Osteocyte (in vitro differentiated cells): ENCODE measurements around the gene FKBP10. TPM values are rescaled to one million over a fixed set of nuclear protein-coding genes. Genes with fewer than 3 reads are reported as not detected.
A peak's percentile ranks its signal among the peaks of the same experiment; 100 is the strongest.

Experiments used
- DNase-seq: peaks from one replicate; pipeline ENCODE4 v3.0.0; 2021; ENCODE audit warnings: mixed read lengths; ENCODE audit not compliant: unreplicated experiment; ENCODE audit errors: extremely low spot score
- H3K27ac Mint-ChIP-seq: one replicate; pipeline ENCODE4 v1.8.0; 2021; ENCODE audit warnings: mild to moderate bottlenecking, mixed read lengths; ENCODE audit not compliant: unreplicated experiment
- H3K27me3 Mint-ChIP-seq: one replicate; pipeline ENCODE4 v1.8.0; 2021; ENCODE audit warnings: mixed read lengths; ENCODE audit not compliant: unreplicated experiment
- H3K36me3 Mint-ChIP-seq: one replicate; pipeline ENCODE4 v1.8.0; 2021; ENCODE audit warnings: mixed read lengths; ENCODE audit not compliant: unreplicated experiment
- H3K4me1 Mint-ChIP-seq: one replicate; pipeline ENCODE4 v1.8.0; 2021; ENCODE audit warnings: mixed read lengths; ENCODE audit not compliant: unreplicated experiment
- H3K4me3 Mint-ChIP-seq: one replicate; pipeline ENCODE4 v1.8.0; 2021; ENCODE audit warnings: mild to moderate bottlenecking, moderate library complexity, mixed read lengths; ENCODE audit not compliant: unreplicated experiment
- H3K9me3 Mint-ChIP-seq: one replicate; pipeline ENCODE4 v1.8.0; 2021; ENCODE audit warnings: mixed read lengths; ENCODE audit not compliant: unreplicated experiment
- CTCF ChIP-seq: fragments of 200-600 bp; sonication (generic); IDR thresholded peaks from 2 replicates; pipeline ENCODE4 v1.5.0; 2021; ENCODE audit warnings: antibody characterized with exemption, mild to moderate bottlenecking, moderate library complexity
- total RNA-seq: library from RNA; stranded (reverse); gene quantifications from 2 replicates; pipeline ENCODE4 v1.2.1, GENCODE V29; 2021

Gene FKBP10
- total RNA-seq, 1 donor from 2014 or later: 426 TPM

- peaks cover 16% of the 10 kb centered on the region for H3K36me3 Mint-ChIP-seq
- peak overlapping the region; percentile 99 for H3K4me3 Mint-ChIP-seq
- H3K27ac Mint-ChIP-seq: peak overlapping the region; percentile 90
- no peak for DNase-seq
- H3K4me1 Mint-ChIP-seq: peaks cover 37% of the 10 kb centered on the region
- no peaks in the 10 kb centered on the region for H3K27me3 Mint-ChIP-seq
- no peak for TF ChIP-seq CTCF
- no peaks in the 10 kb centered on the region for H3K9me3 Mint-ChIP-seq
Observed at GRCh38 chr17:41813152-41813680, 412 bp downstream of the FKBP10 start.

DNA sequence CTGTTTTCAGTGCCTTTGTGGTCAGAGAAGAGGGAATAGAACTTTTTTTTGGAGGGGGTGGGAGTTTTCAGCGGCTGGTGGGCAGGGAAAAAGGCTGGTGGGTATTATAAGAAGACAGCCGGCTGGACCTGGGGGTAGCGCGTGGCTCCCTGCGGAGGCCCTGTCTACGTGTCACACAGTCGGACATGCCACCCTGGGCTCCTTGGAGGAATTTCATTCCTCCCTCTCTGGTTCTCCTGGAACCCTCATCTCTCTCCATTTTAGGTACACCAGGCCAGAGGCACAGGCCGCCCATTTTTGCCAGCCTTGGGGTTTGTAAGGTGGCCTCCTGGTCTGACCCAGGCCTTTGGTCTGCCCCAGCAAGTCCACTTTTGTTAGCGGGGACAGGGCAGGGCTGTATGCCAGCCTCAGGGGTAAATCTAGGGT, 908 bp downstream of the FKBP10 start:
- no peak for TF ChIP-seq CTCF
- Mint-ChIP-seq H3K4me1 (peaks cover 37% of the 10 kb centered on the region), H3K9me3 (no peaks in the 10 kb centered on the region), H3K4me3 (peak overlapping the region; percentile 99), H3K36me3 (peaks cover 19% of the 10 kb centered on the region), H3K27me3 (no peaks in the 10 kb centered on the region), H3K27ac (peak overlapping the region; percentile 90)
- DNase-seq: no peak

DNA sequence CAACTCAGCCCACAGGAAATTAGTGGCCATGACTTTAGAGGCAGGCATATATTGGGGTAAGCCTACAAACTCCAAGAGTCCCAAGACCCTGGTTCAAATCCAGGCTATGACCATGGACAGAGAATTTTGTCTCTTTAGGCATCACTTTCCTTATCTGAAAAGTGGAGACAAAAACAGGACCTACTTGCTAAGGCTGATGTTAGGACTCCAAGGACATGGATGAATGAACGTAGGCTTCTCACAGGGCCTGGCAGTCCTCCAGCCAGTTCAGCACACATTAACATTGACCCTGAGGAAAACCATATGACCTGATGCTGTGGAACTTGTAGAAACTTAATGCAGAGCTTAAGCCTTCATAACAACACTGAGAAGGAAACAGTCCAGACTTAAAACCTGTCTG, 1.4 kb downstream of the FKBP10 start:
- no peaks in the 10 kb centered on the region for H3K27me3 Mint-ChIP-seq

DNA sequence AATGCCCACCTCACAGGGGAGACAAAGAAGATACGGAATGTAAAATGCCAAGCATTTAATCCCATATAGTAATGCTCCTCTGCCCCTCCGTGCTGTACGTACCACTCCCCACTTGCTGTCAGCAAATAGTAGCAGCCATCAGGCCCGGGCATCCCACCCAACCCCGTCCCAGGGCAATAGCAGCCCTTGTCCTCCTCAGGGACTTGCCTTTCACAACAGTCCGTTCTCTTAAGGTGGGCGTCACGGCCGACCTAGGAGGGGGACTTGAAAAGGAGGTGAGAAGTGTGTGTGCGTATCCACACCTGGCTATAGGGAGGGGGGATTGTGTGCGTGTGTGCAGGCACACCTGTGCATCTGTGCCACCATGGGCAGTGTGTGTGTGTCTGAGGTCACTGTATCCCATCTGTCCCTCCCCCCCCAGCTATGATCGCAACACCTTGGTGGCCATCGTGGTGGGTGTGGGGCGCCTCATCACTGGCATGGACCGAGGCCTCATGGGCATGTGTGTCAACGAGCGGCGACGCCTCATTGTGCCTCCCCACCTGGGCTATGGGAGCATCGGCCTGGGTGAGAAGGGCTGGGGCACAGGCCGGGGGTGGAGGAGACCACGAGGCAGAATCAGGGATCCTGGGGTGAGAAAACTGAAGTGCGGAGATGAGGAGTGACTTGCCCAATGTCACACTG, 4.0 kb downstream of the FKBP10 start:
- Mint-ChIP-seq H3K27me3 (no peaks in the 10 kb centered on the region), H3K4me1 (peaks cover 21% of the 10 kb centered on the region), H3K27ac (no peak overlapping the region), H3K36me3 (peaks cover 12% of the 10 kb centered on the region), H3K4me3 (no peak overlapping the region), H3K9me3 (no peaks in the 10 kb centered on the region)
- TF ChIP-seq CTCF: no peak
- no peak for DNase-seq

More for the DNA sequence above, 1.4 kb downstream of the FKBP10 start:
- peaks cover 37% of the 10 kb centered on the region for H3K4me1 Mint-ChIP-seq
- H3K27ac Mint-ChIP-seq: peak overlapping the region; percentile 90
- H3K9me3 Mint-ChIP-seq: no peaks in the 10 kb centered on the region
- DNase-seq: no peak
- H3K4me3 Mint-ChIP-seq: peak overlapping the region; percentile 99
- TF ChIP-seq CTCF: no peak
- H3K36me3 Mint-ChIP-seq: peaks cover 18% of the 10 kb centered on the region

- no peak overlapping the region for H3K4me3 Mint-ChIP-seq
- TF ChIP-seq CTCF: no peak
- H3K9me3 Mint-ChIP-seq: no peaks in the 10 kb centered on the region
- H3K27me3 Mint-ChIP-seq: no peaks in the 10 kb centered on the region
- H3K36me3 Mint-ChIP-seq: peaks cover 12% of the 10 kb centered on the region
- peaks cover 19% of the 10 kb centered on the region for H3K4me1 Mint-ChIP-seq
- no peak overlapping the region for H3K27ac Mint-ChIP-seq
- DNase-seq: no peak
Observed at GRCh38 chr17:41818024-41818423, 5.2 kb downstream of the FKBP10 start.
